GM12878 (cell line): ENCODE data around the gene POC5.

Experiments
- CTCF ChIP-seq, 3 experiments: IDR thresholded peaks in 2 of 3; conservative IDR thresholded peaks in 1 of 3; 2 replicates each; pipeline ENCODE4 v1.5.1; 2011; ENCODE audit warnings: low read depth in 3 of 3, low read length in 3 of 3, mild to moderate bottlenecking in 3 of 3, control low read depth in 2 of 3, moderate library complexity in 2 of 3, inconsistent platforms in 1 of 3, mixed read lengths in 1 of 3; ENCODE audit not compliant: control insufficient read depth in 2 of 3, insufficient read depth in 1 of 3; ENCODE audit errors: extremely low read depth in 1 of 3
- JUND ChIP-seq: IDR thresholded peaks from 2 replicates; pipeline ENCODE4 v1.6.1; 2012; ENCODE audit warnings: low read depth, mild to moderate bottlenecking, low read length, improper control_type of control experiment, moderate library complexity
- MYC ChIP-seq: IDR thresholded peaks from 2 replicates; pipeline ENCODE4 v1.6.1; 2011; ENCODE audit warnings: mild to moderate bottlenecking, low read length, moderate library complexity, inconsistent platforms; ENCODE audit not compliant: insufficient read depth, insufficient replicate concordance, insufficient read length, severe bottlenecking
- POLR2A ChIP-seq: IDR thresholded peaks from 2 replicates; pipeline ENCODE4 v1.6.1; 2011; ENCODE audit warnings: low read depth, mild to moderate bottlenecking, low read length
- POLR2AphosphoS5 ChIP-seq: IDR thresholded peaks from 2 replicates; pipeline ENCODE4 v1.6.1; 2011; ENCODE audit warnings: mild to moderate bottlenecking, low read length, inconsistent platforms
- SMC3 ChIP-seq: IDR thresholded peaks from 2 replicates; pipeline ENCODE4 v1.6.1; 2011; ENCODE audit warnings: low read length, improper control_type of control experiment, borderline replicate concordance
- TAF1 ChIP-seq: IDR thresholded peaks from 2 replicates; pipeline ENCODE4 v1.6.1; 2011; ENCODE audit warnings: mild to moderate bottlenecking, low read depth, low read length, borderline replicate concordance
- TCF7 ChIP-seq: IDR thresholded peaks from 2 replicates; pipeline ENCODE4 v1.6.1; 2014; ENCODE audit warnings: antibody characterized with exemption, borderline replicate concordance
- ZNF274 ChIP-seq: IDR thresholded peaks from one replicate; pipeline ENCODE4 v1.8.0; 2011; ENCODE audit not compliant: insufficient read length, insufficient read depth
- TF ChIP-seq, protein P1 (sequence below): IDR thresholded peaks from 2 replicates; pipeline ENCODE4 v1.6.1; 2011; ENCODE audit warnings: low read depth, low read length, improper control_type of control experiment, borderline replicate concordance
- TF ChIP-seq, protein P2 (sequence below): IDR thresholded peaks from 2 replicates; pipeline ENCODE4 v1.6.1; 2011; ENCODE audit warnings: borderline replicate concordance, low read depth, mild to moderate bottlenecking, moderate library complexity, mixed read lengths, low read length; ENCODE audit not compliant: insufficient read depth; ENCODE audit errors: extremely low read length

DNA sequence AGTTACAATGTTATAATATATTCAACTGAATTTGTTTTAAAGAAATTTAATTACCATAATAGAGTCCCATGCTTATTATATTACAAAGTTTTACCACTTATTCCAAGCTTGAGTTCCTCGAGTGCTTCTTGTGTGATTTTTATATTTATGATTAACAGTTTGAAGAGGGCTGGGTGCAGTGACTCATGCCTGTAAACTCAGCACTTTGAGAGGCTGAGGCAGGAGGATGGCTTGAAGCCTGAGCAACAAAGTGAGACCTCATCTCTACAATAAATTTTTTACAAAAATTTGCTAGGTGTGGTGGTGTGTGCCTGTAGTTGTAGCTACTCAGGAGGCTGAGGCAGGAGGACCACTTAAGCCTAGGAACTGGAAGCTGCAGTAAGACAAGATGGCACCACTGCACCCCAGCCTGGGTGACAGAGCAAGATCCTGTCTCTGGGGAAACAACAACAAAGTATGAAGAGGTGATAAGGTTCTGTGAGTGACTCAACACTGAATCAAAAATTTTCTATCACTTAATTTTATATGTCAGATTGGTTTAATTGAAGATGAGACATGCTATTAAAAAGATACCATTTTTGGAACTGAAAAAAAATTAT is 9.2 kb downstream of the POC5 start:
- no peak for TF ChIP-seq SMC3
- no peak for TF ChIP-seq TCF7
- TF ChIP-seq, protein P1, sequence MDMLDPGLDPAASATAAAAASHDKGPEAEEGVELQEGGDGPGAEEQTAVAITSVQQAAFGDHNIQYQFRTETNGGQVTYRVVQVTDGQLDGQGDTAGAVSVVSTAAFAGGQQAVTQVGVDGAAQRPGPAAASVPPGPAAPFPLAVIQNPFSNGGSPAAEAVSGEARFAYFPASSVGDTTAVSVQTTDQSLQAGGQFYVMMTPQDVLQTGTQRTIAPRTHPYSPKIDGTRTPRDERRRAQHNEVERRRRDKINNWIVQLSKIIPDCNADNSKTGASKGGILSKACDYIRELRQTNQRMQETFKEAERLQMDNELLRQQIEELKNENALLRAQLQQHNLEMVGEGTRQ = no peak
- TF ChIP-seq POLR2A = no peak
- TF ChIP-seq TAF1 = no peak
- TF ChIP-seq, protein P2, sequence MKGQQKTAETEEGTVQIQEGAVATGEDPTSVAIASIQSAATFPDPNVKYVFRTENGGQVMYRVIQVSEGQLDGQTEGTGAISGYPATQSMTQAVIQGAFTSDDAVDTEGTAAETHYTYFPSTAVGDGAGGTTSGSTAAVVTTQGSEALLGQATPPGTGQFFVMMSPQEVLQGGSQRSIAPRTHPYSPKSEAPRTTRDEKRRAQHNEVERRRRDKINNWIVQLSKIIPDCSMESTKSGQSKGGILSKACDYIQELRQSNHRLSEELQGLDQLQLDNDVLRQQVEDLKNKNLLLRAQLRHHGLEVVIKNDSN = no peak
- no peak for TF ChIP-seq ZNF274
- no peak for TF ChIP-seq CTCF (IDR thresholded peaks at IDR 0.05 in 2 of 3, conservative IDR thresholded peaks at IDR 0.05 in 1 of 3; ENCODE audit: control insufficient read depth in 2 of 3, extremely low read depth in 1 of 3, insufficient read depth in 1 of 3, low read depth in 3 of 3, low read length in 3 of 3)
- no peak for TF ChIP-seq JUND
- TF ChIP-seq POLR2AphosphoS5 = no peak
- TF ChIP-seq MYC = no peak
